ENCODE results near the gene CTTNBP2. TPM values are rescaled to one million over a fixed set of nuclear protein-coding genes. Genes with fewer than 3 reads are reported as not detected.

Gene CTTNBP2
- total and polyA plus RNA-seq, 2 of the 13 experiments (the other 11 are each of a cell fraction or from before 2014, with no cell fraction given): not detected

GRCh38 chr7:117871401-117871777 is 1.9 kb downstream of the CTTNBP2 start:
- intact Hi-C loops (cut with micrococcal nuclease; ENCODE audit: unreplicated experiment) (no loop called here), in situ Hi-C loops (cut with HindIII; ENCODE audit: extremely low pct_ligation_motif_present, low pct_unique_long_range_greater_than_20kb) (no loop called here)
- no peaks in the 10 kb centered on the region for H3K79me2 ChIP-seq (ENCODE audit: insufficient read depth, low read length)
- H3K36me3 ChIP-seq (replicated peaks in 1 of 2; ENCODE audit: control insufficient read depth in 1 of 2, insufficient read depth in 2 of 2, low read length in 2 of 2): no peaks in the 10 kb centered on the region
- no peak for ATAC-seq
- H3K27ac ChIP-seq (ENCODE audit: extremely low read length, insufficient read depth, low read length): no peak overlapping the region
- H2AFZ ChIP-seq (ENCODE audit: low read length): no peak overlapping the region
- ChIA-PET CTCF (ENCODE audit: low intra/inter-chr PET ratio, low total read pairs) (no interaction called here), POLR2A (no interaction called here)
- no peak for DNase-seq (ENCODE audit: low spot score)
- no peak for FAIRE-seq
- peaks cover 4 to 40% of the 10 kb centered on the region in 2 experiments for H3K27me3 ChIP-seq (ENCODE audit: control insufficient read depth in 1 of 2, insufficient read depth in 2 of 2, low read length in 2 of 2)
- no TSS peak for BruUV-seq (replicated peaks)
- H3K9me3 ChIP-seq (ENCODE audit: low read length): no peaks in the 10 kb centered on the region
- WGBS (ENCODE audit: low lambda C conversion rate): 67% methylated on average over 4 of the region's 4 CpGs
- no peak overlapping the region for H3K4me3 ChIP-seq (replicated peaks in 1 of 3; ENCODE audit: insufficient read depth in 1 of 3, low read depth in 2 of 3, low read length in 3 of 3)
- peaks cover 5% of the 10 kb centered on the region; the same call in 1 of the 2 replicates for H3K4me1 ChIP-seq (ENCODE audit: insufficient read depth, low read length)
- no peaks in the 10 kb centered on the region for H4K20me1 ChIP-seq (ENCODE audit: insufficient read depth, low read length)
- H3K9ac ChIP-seq (ENCODE audit: insufficient read depth, low read depth, low read length): no peak overlapping the region
- H3K4me2 ChIP-seq (ENCODE audit: low read depth, low read length): no peak overlapping the region
- TF ChIP-seq CEBPB (IDR thresholded peaks at IDR 0.05; ENCODE audit: borderline replicate concordance, low read depth, low read length): no peak
- TF ChIP-seq CHD4 (IDR thresholded peaks at IDR 0.05; ENCODE audit: borderline replicate concordance, low read length): no peak
- no peak for TF ChIP-seq ZNF574 (CRISPR knock-in tag; IDR thresholded peaks at IDR 0.05)
- TF ChIP-seq ZNF350 (CRISPR knock-in tag; IDR thresholded peaks at IDR 0.05; ENCODE audit: borderline replicate concordance, low read depth): no peak
- TF ChIP-seq ZNF772 (CRISPR knock-in tag; IDR thresholded peaks at IDR 0.05): no peak
- no peak for TF ChIP-seq ZFX (CRISPR knock-in tag; IDR thresholded peaks at IDR 0.05; ENCODE audit: low read depth)
- TF ChIP-seq AKNA (CRISPR knock-in tag; IDR thresholded peaks at IDR 0.05; ENCODE audit: borderline replicate concordance): no peak
- no peak for TF ChIP-seq ZKSCAN8 (CRISPR knock-in tag; IDR thresholded peaks at IDR 0.05; ENCODE audit: borderline replicate concordance)
- TF ChIP-seq ZNF678 (CRISPR knock-in tag; IDR thresholded peaks at IDR 0.05): no peak
- no peak for TF ChIP-seq ARID5B (CRISPR knock-in tag; IDR thresholded peaks at IDR 0.05)
- no peak for TF ChIP-seq SMC3 (IDR thresholded peaks at IDR 0.05; ENCODE audit: low read length)
- TF ChIP-seq ZBTB7B (CRISPR knock-in tag; IDR thresholded peaks at IDR 0.05): no peak

All from HepG2 (cell line).